Fibroblast of the conjunctiva (primary cell): ENCODE data around the gene HMGCS2.

ENCODE experiments used
- DNase-seq: peaks from one replicate; pipeline ENCODE4 v3.0.0-alpha.2; 2010; ENCODE audit warnings: low read depth

The HMGCS2 gene

DNA sequence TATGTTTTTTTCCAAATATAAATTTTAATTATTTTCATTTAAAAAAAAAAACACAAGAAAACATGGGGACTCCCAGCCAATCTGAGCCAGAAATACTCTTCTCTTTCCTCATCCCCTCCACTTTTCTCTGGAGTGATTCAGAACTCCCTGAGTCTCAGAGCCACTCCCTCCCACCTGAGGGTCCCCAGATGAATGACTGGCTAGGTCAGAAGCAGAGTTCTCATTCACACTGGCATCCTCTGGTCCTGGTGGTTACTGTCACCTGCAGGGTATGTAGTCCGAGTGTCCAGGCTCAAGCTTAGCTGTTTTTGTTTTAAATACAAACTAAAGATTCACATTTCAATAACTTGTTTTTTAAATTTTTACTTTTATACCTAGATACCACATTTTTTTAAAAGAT lies 6.3 kb downstream of the HMGCS2 start:
- DNase-seq = no peak

DNA sequence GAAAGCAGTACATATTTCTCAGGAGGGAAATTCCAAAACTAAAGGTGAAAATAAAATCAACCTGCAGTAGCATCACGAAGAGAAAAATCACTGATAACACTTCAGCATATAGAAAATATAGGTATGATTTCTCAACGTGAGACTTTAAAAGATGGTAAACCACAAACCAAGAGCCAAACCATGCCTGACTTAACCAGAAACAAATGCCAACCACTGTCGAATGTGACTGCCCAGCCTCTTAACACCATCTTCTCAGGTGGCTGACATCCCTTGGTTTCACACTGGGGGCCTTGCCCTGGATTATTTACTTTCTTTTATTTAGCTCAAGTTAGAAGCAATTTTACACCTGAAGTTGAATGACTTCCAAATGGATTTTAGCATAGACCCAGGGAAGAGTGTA lies 10.1 kb downstream of the HMGCS2 start:
- DNase-seq = no peak

DNA sequence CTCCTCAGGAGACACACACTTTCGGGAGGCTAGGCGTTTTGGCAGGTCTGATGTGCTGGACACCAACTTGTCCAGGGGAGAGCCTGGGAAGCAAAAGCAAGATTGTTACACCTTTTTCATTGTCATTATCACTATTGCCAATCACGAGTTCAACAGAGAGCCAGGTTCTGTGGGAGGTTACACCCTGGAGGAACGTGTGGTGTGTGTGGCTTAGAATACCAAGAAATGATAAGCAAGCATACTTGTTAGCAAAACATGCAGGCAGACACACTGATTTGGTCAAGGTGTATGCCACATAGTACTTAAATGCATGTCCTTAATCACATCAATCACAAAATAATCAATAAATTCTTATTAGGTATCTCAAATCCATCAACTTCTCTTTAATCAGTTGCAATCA lies 16.1 kb downstream of the HMGCS2 start:
- DNase-seq = no peak

DNA sequence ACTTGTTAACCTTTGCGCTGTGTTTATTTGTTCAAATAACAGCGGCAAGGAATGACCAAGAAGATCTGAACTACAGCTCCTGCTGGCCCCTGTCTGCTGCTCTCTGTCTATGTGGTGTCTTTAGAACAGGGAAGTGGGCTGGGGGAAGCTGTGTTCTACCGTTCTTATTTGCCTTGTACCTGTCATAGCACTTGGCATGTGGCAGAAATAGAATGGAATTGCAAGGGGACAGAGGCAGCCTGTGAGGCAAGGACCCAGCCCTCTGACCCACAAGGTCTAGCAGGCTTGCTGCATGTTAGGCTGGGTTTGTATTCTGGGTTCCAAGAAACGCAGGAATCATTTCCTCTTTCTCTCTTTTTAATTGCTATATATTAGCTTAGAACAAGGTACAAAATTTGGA lies 20.7 kb downstream of the HMGCS2 start:
- DNase-seq = no peak

DNA sequence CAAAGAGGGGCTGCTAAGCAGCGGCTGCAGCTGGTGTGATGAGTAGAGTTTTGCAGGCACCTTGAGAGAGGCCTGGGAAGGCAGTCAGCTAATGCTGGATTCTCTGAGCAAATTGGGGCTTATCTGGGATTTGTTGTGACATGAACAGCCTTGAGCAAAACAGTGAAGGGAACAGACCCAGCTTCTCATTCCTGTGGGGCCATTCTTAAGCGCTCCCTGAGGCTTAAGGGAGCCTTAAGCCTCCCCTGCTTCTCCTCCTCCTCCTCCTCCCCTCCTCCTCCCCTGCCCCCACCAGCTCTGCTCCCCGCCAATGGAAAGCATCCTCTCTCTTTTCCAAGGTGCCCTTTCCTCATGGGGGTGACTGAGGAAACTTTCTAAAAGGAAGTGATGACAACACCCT lies 21.3 kb downstream of the HMGCS2 start:
- no peak for DNase-seq

DNA sequence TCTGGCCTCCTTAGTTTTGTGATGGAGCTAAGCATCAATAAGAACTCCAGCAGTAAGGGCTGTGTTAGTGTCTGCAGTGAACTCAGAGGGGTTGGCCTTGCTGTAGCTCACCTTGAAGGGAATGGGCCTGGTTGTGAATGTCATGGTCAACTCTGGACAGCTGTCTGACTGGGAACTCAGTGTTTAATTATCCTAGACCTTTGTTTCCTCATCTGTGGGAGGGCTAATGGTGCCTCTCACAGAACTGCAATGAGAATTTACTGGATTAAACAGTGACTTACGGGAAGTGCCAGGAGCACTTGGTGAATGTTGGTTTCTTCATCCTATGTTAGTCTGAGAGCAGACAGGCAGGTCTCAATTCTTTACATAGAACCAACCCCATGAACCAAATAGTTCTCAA lies 23.7 kb downstream of the HMGCS2 start:
- DNase-seq = no peak

DNA sequence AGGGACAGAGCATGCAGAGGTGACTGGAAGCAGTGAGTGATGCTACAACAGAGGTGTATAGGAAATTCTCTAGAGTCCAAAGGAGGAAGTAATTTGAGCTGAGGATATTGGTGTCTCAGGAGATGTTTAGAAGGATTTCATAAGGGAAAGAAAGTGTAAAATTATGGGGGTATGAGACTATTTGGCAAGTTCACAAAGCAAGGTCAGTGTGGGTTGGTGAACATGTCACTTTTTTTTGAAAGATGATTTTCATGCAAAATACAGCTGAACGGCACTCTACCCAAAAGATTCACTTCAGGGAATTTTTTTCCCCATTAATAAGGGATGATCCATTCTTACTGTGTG lies 24.1 kb downstream of the HMGCS2 start:
- DNase-seq = no peak

DNA sequence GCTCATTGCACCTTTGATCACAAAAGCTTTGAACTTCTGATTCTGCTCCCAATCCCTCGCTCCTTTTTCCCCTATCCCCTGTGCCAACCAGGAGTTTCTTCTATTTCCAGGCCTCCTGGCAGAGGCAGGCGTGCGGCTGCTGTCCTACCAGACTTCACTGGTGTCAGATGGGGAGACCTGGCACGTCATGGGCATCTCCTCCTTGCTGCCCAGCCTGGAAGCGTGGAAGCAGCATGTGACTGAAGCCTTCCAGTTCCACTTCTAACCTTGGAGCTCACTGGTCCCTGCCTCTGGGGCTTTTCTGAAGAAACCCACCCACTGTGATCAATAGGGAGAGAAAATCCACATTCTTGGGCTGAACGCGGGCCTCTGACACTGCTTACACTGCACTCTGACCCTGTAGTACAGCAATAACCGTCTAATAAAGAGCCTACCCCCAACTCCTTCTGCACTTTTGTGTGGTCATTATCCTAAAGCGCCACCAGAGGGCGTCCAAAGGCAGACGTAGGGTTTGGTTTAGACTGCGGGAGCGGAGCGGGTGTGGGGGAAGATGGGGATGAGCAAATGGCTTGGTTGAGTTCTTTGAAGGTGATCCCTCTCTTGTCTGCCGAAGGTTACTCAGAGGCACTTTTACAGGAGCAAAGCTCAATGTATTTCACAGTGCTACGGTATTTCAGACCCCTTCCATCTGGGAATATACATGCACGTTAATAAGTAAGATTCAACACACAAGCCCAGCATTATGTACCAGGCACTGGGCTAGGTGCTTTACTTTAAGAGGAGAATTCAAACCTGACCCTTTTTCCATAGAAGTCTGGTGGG lies 24.7 kb downstream of the HMGCS2 start:
- DNase-seq = peak; percentile 60

DNA sequence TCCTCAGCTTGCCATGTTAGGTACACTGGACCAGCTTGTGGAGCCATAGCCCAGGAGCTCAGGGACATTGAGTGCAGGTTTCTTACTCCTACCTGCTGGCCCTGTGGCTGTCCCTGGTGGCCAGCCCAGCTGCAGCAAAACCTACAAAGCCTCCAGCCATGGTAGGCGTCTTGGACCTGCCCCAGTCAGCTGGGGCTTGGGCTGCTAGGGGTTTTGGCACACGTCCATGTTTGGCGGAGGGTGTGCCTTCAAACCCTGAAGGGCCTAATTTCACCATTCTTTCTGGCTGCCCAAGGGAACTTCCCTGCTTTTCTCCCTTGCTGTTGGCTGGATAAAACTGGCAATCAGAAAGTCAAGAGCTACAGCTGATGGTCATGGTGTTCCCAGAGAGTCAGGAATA lies 25.4 kb downstream of the HMGCS2 start:
- DNase-seq = peak; percentile 35

DNA sequence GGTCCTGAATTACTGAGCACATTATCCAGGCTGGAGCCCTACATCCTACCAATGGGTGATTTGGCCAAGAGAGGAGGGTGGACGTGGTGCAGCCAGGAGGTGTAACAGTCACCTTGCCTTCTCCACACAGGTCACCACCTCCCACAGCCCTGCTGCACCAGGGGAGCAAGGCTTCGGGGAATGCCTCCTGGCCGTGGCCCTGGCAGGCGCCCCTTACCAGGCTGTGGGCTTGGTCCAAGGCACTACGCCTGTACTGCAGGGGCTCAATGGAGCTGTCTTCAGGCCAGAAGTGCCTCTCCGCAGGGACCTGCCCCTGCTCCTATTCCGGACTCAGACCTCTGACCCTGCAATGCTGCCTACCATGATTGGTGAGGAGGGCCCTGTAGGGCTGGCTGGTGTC lies 26.0 kb downstream of the HMGCS2 start:
- no peak for DNase-seq

DNA sequence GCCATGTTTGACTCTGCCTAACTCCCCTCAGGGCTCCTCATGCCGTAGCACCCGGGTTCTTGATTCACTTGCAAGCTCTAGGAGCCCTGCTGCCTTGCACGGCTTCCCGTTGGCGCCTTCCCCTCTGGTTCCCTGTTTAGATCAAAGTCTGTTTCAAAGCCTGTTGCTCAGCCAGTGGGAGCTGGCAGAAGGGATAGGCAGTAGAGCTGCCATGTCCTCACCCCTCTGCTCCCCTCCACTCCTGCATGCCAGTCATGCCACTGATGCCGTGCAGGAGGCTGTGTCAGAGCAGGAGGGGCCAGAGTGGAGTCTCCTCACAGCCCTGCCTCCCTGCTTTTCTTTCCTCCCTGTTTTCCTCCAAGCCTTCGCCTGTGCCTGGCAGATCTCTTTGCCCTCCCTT lies 26.5 kb downstream of the HMGCS2 start:
- no peak for DNase-seq

DNA sequence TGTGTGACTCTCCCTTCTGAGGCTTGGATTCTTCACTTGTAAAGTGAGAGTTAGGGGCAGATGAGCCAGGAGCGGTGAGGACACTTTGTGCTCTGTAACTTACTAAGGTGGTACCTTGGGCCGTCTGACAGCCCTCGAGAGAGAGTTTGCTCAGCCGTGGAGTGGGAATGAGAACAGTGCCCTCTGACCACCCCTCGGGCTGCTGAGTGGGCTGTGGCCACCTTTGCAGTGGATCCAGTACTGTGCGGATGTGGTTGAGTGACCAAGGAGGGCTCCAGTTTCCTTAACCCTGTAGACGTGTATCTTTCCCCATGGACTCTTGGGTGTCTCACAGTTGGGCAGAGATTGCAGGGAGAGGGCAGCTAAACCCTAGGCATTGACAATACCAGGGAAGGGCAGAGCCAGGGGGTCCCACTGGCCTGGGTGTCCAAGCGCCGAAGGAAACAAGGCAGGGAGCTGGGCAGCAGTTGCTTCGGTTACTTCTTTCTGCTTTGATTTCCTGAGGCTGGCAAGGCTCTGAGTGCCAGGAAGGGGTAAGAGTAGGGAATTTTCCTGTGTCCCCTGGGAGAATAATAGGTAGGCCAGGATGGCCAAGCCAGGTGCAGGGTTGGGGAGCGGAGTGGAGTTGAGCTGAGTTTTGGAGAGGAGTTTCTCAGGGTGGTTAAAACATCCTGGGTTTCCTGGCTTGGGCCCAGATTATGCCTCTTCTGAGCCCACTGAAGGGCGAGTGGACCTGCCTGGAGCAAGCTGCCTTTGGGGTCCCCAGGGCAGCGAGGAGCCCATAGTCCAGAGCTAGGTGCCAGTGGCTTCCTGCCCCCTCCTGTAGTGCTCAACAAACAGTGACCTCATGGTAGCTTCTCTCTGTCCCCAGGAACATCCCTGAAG lies 27.6 kb downstream of the HMGCS2 start:
- DNase-seq = no peak

DNA sequence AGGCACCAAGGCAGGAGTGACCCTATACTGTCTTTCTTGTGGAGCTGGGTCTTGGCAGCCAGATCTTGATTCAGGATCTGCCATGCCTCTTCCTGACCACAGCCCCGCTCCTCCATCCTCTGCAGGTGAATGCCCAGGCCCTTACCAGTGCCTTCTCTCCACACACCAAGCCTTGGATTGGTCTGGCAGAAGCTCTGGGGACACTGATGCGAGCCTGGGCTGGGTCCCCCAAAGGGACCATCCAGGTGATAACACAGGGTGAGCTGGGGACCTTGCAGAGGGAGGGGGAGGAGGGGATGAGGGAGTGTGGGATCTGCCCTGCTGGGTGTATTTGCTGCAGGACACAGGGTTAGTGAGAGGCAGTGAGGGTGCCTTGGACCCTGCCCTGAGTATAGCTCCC lies 28.4 kb downstream of the HMGCS2 start:
- no peak for DNase-seq

DNA sequence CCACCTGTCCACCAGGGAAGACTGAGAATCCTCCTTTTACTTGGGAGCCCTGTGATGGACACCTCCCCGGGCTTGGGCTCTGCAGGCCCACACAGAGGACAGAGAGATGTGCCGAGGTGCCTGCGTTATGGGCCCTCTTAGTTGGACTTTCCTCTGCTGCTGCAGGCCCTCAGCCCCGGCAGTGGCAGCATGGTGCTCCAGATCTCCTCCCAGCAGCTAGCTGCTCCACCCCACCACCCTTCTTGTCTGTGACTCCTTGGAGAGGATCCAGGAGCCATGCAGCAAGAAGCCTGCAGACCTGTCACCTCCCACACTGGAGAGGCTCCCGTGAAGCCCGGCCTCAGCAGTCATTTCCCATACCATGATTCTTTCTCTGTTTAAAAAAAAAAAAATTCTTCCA lies 29.6 kb downstream of the HMGCS2 start:
- DNase-seq = no peak

DNA sequence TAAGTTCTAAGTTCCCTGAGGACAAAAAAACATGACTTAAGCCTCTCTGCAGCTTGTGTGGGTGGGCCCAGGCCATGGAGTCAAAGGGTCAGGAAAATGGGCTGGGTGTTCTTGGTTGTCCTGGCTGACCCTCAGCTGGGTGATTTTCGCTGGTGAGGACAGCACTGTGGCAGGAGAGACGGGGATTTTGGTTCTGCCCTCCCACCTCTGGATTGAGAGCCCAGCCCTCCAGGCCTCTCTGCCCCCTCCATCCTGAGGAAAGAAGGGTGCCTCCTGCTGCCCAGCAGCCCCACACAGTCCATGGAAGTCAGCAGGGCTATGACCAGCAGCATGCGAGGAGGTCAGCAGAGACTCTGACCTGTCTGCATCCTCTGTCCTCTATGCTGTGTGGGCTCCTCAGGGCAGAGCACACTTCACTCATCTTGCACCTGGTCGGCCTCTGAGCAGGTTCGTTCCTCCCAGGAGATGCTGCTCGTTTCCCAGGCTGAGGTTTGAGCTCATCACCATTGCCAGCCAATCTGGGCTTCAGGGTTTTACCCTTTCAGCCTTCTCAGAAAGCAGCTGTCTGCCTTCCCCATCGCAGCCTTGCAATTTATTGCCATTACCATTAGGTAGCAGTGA lies 30.5 kb downstream of the HMGCS2 start:
- no peak for DNase-seq

DNA sequence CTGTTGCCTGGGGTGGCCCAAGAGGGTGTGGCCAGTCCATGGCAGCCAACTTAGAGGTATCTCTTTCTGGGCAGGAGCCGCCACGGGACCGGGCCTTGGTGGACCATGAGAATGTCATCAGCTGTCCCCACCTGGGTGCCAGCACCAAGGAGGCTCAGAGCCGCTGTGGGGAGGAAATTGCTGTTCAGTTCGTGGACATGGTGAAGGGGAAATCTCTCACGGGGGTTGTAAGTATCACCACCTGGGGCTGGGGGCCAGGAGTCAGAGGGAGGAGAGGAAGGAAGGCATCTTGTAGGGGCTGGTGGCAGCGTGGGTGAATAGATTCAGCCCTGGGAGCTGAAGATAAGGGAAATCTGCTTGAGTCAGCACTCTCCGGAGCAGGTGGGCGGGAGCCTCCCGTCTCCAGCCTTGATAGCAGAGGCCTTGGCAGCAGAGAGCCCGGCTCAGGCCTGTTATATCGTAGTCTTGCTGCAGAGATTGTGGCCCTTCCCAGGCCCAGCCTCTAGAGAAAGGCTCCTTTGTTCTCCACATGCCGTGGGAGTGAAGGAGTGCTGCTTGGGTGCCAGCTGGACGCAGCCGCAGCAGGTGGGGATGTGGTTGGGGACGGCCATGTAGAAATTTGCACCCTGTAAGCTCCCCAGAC lies 31.5 kb downstream of the HMGCS2 start:
- DNase-seq = no peak

DNA sequence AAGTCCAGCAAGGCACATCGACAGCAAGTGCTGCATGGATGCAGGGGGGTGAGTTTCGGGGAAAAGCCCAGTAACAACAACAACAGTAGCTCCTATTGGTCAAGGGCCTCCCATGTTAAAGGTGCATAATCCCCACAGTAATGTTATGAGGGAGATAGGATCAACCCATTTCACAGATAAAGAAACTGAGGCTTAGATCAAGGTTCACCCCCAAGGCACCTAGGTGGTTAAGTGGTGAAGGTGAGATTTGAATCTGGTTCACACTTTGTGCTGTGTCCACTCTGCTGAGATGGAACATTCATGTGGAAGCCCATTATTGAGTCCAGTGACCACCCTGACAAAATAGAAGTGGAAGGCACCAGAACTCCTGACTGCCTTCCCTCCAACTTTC lies 32.1 kb downstream of the HMGCS2 start:
- DNase-seq = no peak

DNA sequence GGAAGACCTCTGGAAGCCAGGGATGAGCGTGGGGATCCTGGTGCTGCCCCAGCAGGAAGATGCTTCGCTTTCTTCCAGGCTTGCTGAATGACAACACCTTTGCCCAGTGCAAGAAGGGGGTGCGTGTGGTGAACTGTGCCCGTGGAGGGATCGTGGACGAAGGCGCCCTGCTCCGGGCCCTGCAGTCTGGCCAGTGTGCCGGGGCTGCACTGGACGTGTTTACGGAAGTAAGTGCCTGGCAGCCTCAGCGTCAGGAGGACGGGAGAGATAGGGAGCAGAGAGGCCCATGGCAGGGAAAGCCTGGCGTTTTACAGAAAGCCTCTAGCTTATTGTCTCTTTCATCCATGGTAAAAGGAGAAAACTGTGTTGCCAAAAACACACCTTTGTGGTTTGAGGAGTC lies 33.5 kb downstream of the HMGCS2 start:
- no peak for DNase-seq

DNA sequence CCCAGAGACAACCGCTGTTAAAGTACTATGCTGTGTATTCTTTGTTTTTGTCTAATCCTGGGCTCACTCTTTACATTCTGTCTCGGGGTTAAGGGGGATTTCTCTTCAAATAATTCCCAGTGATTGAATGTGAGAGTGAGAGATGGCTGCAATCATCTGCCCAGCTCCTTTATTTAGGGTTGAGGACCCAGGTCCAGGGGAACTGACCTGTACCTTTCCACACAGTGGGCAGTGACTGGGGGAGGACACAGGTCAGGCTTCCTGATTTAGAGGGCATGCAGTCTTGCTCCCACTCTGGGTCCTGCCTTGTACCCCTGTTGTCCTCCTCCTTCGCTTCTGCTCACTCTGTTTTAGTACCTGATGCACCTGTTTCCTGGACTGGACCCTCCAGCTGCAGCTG lies 35.0 kb downstream of the HMGCS2 start:
- DNase-seq = no peak

DNA sequence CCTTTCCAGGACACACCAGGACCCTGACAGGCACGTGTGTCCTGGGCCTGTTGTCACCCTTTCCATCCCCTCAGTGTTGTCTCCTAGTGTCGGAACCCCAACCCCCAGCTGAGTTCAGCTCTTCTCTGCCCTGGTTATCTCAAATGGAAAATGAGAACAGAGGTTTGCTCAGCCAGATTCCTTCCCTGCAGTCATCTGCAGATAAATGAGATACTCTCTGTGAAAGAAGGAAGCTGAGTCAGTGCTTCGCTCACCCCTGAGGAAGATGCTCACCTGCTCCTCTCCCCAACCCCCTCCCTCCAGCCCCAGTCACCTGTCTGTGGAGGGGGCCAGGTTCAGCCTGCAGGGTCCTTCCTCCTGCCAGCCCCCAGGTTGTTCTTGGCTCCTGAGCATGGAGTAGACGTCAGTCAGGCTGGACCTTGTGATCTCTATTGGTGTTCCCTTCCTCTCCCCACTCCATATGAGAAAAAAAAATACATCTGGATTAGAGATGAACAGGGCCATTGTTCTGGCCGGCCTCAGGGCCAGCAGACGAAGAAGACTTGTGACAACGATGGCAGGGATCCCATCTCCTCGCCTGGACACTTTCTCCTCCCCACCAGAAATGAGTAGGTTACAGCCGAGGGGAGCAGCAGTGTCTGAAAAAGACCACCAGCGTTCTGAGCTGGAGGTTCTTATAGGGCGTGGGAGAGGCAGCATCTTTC lies 36.1 kb downstream of the HMGCS2 start:
- DNase-seq = no peak

DNA sequence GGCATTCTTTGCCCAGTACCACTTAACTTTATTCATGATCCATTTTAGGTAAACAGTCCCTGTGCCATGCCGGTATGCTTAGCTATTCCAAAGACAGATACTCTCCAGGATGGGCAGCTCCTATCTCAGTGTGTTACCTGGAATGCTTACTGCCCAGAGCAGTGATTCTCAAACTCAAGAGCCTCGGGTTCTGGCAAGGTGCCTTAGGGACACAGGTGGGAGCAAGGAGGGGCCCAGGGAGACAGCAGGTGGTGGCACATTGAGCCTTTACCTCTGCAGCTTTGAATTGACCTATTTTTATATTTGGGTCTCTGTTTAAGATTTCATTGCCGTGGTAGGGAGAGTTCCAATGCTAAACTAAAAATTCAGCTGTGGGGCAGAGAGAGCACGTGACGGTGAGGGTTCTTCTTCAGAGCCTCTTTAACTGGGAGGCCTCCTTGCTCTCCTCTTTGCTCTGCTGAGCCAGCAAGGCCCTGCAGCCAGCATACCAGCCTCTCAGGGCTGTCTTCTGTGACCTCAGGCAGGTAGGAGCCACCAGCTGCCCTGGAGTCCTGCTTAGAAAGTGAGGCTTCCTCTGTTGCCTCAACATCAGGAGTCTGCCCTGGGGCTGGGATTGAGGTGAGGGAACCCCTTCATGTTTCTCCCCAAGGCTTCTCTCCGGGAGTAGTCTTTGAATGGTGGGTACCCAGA lies 36.8 kb downstream of the HMGCS2 start:
- DNase-seq = no peak
